SK-N-SH (cell line): ENCODE results near the gene SOBP. TPM values are rescaled to one million over a fixed set of nuclear protein-coding genes. Genes with fewer than 3 reads are reported as not detected.

Experiments used
- CTCF ChIA-PET: fragments of 300-600, 350-600 bp; formaldehyde crosslinking; extraction: SDS; loops from one replicate; lab custom pipeline; 2021; lab: Yijun Ruan, JAX
- POLR2A ChIA-PET: fragments of 350-600 bp; sonication (Branson Sonifier 250); formaldehyde crosslinking; extraction: SDS; loops from one replicate; lab custom pipeline; 2020; ENCODE audit warnings: antibody characterized with exemption, inconsistent platforms; lab: Yijun Ruan, JAX
- DNase-seq: peaks from one replicate; pipeline ENCODE4 v3.0.0; 2012
- H2AFZ ChIP-seq: fragments of 200-600 bp; sonication (generic); 2 replicates; pipeline ENCODE4 v1.8.1; 2016; ENCODE audit warnings: antibody characterized with exemption, mild to moderate bottlenecking, low read depth
- H3F3A ChIP-seq: fragments of 200-600 bp; sonication (generic); replicated peaks from 2 replicates; pipeline ENCODE3; 2016; ENCODE audit warnings: antibody characterized with exemption, mild to moderate bottlenecking; ENCODE audit not compliant: insufficient read depth
- H3K27ac ChIP-seq, 2 experiments: fragments of 200-500 bp in 1 of 2; fragments of 200-600 bp in 1 of 2; sonication (Bioruptor generic) in 1 of 2; sonication (generic), shearing (Covaris generic) in 1 of 2; 2 replicates each; pipeline versions ENCODE4 v1.5.1 to v1.6.1; 2014 to 2016; ENCODE audit warnings: low read depth in 2 of 2, inconsistent platforms in 1 of 2, low read length in 1 of 2, mild to moderate bottlenecking in 1 of 2, mixed read lengths in 1 of 2
- H3K27me3 ChIP-seq: fragments of 200-600 bp; sonication (generic), shearing (Covaris generic); 2 replicates; pipeline ENCODE4 v1.6.1; 2016; ENCODE audit warnings: mixed run types; ENCODE audit not compliant: insufficient read depth
- H3K36me3 ChIP-seq, 2 experiments: fragments of 200-500 bp in 1 of 2; fragments of 200-600 bp in 1 of 2; sonication (Bioruptor generic) in 1 of 2; sonication (generic) in 1 of 2; replicated peaks in 1 of 2; 2 replicates each; pipeline versions ENCODE3 to v1.5.1; 2014 to 2016; ENCODE audit warnings: low read length in 1 of 2, mild to moderate bottlenecking in 1 of 2; ENCODE audit not compliant: insufficient read depth in 2 of 2, control insufficient read depth in 1 of 2
- H3K4me1 ChIP-seq, 2 experiments: fragments of 200-500 bp in 1 of 2; fragments of 200-600 bp in 1 of 2; sonication (Bioruptor generic) in 1 of 2; sonication (generic), shearing (Covaris generic) in 1 of 2; 2 replicates each; pipeline versions ENCODE4 v1.5.1 to v1.6.1; 2014 to 2016; ENCODE audit warnings: low read depth in 1 of 2, low read length in 1 of 2, mixed run types in 1 of 2; ENCODE audit not compliant: insufficient read depth in 2 of 2, control insufficient read depth in 1 of 2
- H3K4me2 ChIP-seq: fragments of 200-600 bp; sonication (generic), shearing (Covaris generic); 2 replicates; pipeline ENCODE4 v1.6.1; 2017; ENCODE audit warnings: mixed run types
- H3K4me3 ChIP-seq, 2 experiments: fragments of 200-500 bp in 1 of 2; fragments of 200-600 bp in 1 of 2; sonication (Bioruptor generic) in 1 of 2; sonication (generic), shearing (Covaris generic) in 1 of 2; 2 replicates each; pipeline versions ENCODE4 v1.5.1 to v1.8.1; 2014 to 2016; ENCODE audit warnings: low read depth in 2 of 2, inconsistent platforms in 1 of 2, low read length in 1 of 2, mild to moderate bottlenecking in 1 of 2, mixed read lengths in 1 of 2, moderate library complexity in 1 of 2
- H3K79me2 ChIP-seq: fragments of 200-600 bp; sonication (generic); 2 replicates; pipeline ENCODE4 v1.8.1; 2017; ENCODE audit warnings: mild to moderate bottlenecking; ENCODE audit not compliant: insufficient read depth
- H3K9ac ChIP-seq: fragments of 200-600 bp; sonication (generic); 2 replicates; pipeline ENCODE4 v1.6.1; 2017; ENCODE audit warnings: mixed run types
- H3K9me2 ChIP-seq: fragments of 200-600 bp; sonication (generic); 2 replicates; pipeline ENCODE4 v1.6.1; 2017; ENCODE audit warnings: mixed run types
- H3K9me3 ChIP-seq: fragments of 200-600 bp; sonication (generic); 2 replicates; pipeline ENCODE4 v1.6.1; 2017; ENCODE audit warnings: mixed run types, mild to moderate bottlenecking, moderate library complexity
- H4K20me1 ChIP-seq: fragments of 200-600 bp; sonication (generic); 2 replicates; pipeline ENCODE4 v1.6.1; 2017; ENCODE audit warnings: mild to moderate bottlenecking, mixed run types; ENCODE audit not compliant: insufficient read depth
- CHD2 ChIP-seq: fragments of 150-350 bp; IDR thresholded peaks from 2 replicates; pipeline ENCODE4 v1.6.1; 2018; ENCODE audit warnings: low read length; ENCODE audit not compliant: partially characterized antibody
- ELF1 ChIP-seq: IDR thresholded peaks from 2 replicates; pipeline ENCODE4 v1.4.0; 2012
- EP300 ChIP-seq, 2 experiments: IDR thresholded peaks; 2 replicates each; pipeline versions ENCODE4 v1.4.0 to v1.6.1; 2012; ENCODE audit warnings: borderline replicate concordance in 1 of 2, low read depth in 1 of 2, low read length in 1 of 2
- EZH2phosphoT487 ChIP-seq: fragments of 200-600 bp; sonication (generic); IDR thresholded peaks from 2 replicates; pipeline ENCODE4 v1.6.1; 2017; ENCODE audit warnings: low read depth, mixed run types, mild to moderate bottlenecking, antibody characterized with exemption, moderate library complexity, borderline replicate concordance
- FOXJ3 ChIP-seq: sonication (generic); formaldehyde crosslinking; IDR thresholded peaks from 2 replicates; pipeline ENCODE4 v1.5.1; 2020; ENCODE audit warnings: mild to moderate bottlenecking, missing genetic modification reagents
- GABPA ChIP-seq: IDR thresholded peaks from 2 replicates; pipeline ENCODE4 v1.4.0; 2012; ENCODE audit warnings: low read depth, mild to moderate bottlenecking
- GATA2 ChIP-seq: sonication (generic); formaldehyde crosslinking; IDR thresholded peaks from 2 replicates; pipeline ENCODE4 v1.5.0; 2020; ENCODE audit warnings: mild to moderate bottlenecking, missing genetic modification reagents
- JUND ChIP-seq: IDR thresholded peaks from 2 replicates; pipeline ENCODE4 v1.4.0; 2012
- MXI1 ChIP-seq: IDR thresholded peaks from 2 replicates; pipeline ENCODE4 v1.6.1; 2012; ENCODE audit warnings: mild to moderate bottlenecking, low read depth, low read length, improper control_type of control experiment
- NFIC ChIP-seq: IDR thresholded peaks from 2 replicates; pipeline ENCODE4 v1.4.0; 2012; ENCODE audit warnings: borderline replicate concordance
- POLR2AphosphoS5 ChIP-seq: IDR thresholded peaks from 2 replicates; pipeline ENCODE4 v1.6.1; 2012; ENCODE audit warnings: low read depth, low read length
- RAD21 ChIP-seq: IDR thresholded peaks from 2 replicates; pipeline ENCODE4 v1.6.1; 2012; ENCODE audit warnings: mild to moderate bottlenecking, low read length
- RCOR1 ChIP-seq: fragments of 150-350 bp; IDR thresholded peaks from 2 replicates; pipeline ENCODE4 v1.6.1; 2017; ENCODE audit warnings: antibody characterized with exemption, low read length
- RFX5 ChIP-seq: IDR thresholded peaks from 2 replicates; pipeline ENCODE4 v1.6.1; 2012; ENCODE audit warnings: mild to moderate bottlenecking, improper control_type of control experiment, low read length
- SMC3 ChIP-seq: IDR thresholded peaks from 2 replicates; pipeline ENCODE4 v1.6.1; 2012; ENCODE audit warnings: low read depth, low read length, improper control_type of control experiment
- TCF12 ChIP-seq: IDR thresholded peaks from 2 replicates; pipeline ENCODE4 v1.4.0; 2012
- YY1 ChIP-seq: IDR thresholded peaks from 2 replicates; pipeline ENCODE4 v1.4.0; 2012; ENCODE audit warnings: low read depth, mild to moderate bottlenecking
- ZBTB33 ChIP-seq: IDR thresholded peaks from 2 replicates; pipeline ENCODE4 v1.4.0; 2012; ENCODE audit warnings: low read depth, borderline replicate concordance
- WGBS: methylation state at CpG from one replicate; pipeline ENCODE4 v1.1.6; 2017; ENCODE audit warnings: low lambda C conversion rate; 5-methylcytosine and 5-hydroxymethylcytosine counted together
- polyA plus RNA-seq, 3 experiments: library from polyadenylated mRNA; depleted of rRNA; stranded (reverse); fragments of >200 nt; gene quantifications; 2 replicates each; pipeline ENCODE4 v1.2.3, GENCODE V29; 2012
- TF ChIP-seq, protein P1 (sequence below): IDR thresholded peaks from 2 replicates; pipeline ENCODE4; 2012
- TF ChIP-seq, protein P2 (sequence below): IDR thresholded peaks from 2 replicates; pipeline ENCODE4 v1.6.1; 2012; ENCODE audit warnings: mild to moderate bottlenecking, low read depth, low read length, moderate library complexity

The SOBP gene
- polyA plus RNA-seq, 1 of the 3 experiments (the other 2 are of a cell fraction): 0.61 TPM

GRCh38 chr6:107657373-107657754 lies 167.4 kb downstream of the SOBP start:
- H3K9me2 ChIP-seq: no peaks in the 10 kb centered on the region
- H3K79me2 ChIP-seq: no peaks in the 10 kb centered on the region
- DNase-seq: no peak
- peak overlapping the region; percentile 82 for H3K4me2 ChIP-seq
- H3K4me3 ChIP-seq: peak overlapping the region in 1 of 2 experiments; percentile 55; a peak in 2 of 4 replicates
- H4K20me1 ChIP-seq: no peaks in the 10 kb centered on the region
- no peaks in the 10 kb centered on the region for H3F3A ChIP-seq
- no peaks in the 10 kb centered on the region for H3K27me3 ChIP-seq
- 78% methylated on average over 3 of the region's 3 CpGs for WGBS
- H3K36me3 ChIP-seq: no peaks in the 10 kb centered on the region
- no peak overlapping the region for H3K9ac ChIP-seq
- H3K9me3 ChIP-seq: no peaks in the 10 kb centered on the region
- peak overlapping the region; percentile 89; the same call in 1 of the 2 replicates for H2AFZ ChIP-seq
- peak overlapping the region; percentile 24 to 78; a peak in 3 of 4 replicates for H3K27ac ChIP-seq
- ChIA-PET CTCF (interaction anchor here (0.6 to 6.2 kb wide), 16 partner anchors 10 to 577 kb away, joined by 3 to 64 read pairs (median 4); no protein-coding TSS in a partner anchor), POLR2A (interaction anchor here (0.7 to 0.9 kb wide), 3 partner anchors 26 to 102 kb away, joined by 3 read pairs; no protein-coding TSS in a partner anchor)
- peaks cover 0 to 55% of the 10 kb centered on the region in 2 experiments; a peak in 2 of 4 replicates for H3K4me1 ChIP-seq
- no peak for TF ChIP-seq TCF12
- no peak for TF ChIP-seq MXI1
- TF ChIP-seq, protein P1, sequence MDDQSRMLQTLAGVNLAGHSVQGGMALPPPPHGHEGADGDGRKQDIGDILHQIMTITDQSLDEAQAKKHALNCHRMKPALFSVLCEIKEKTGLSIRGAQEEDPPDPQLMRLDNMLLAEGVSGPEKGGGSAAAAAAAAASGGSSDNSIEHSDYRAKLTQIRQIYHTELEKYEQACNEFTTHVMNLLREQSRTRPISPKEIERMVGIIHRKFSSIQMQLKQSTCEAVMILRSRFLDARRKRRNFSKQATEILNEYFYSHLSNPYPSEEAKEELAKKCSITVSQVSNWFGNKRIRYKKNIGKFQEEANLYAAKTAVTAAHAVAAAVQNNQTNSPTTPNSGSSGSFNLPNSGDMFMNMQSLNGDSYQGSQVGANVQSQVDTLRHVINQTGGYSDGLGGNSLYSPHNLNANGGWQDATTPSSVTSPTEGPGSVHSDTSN: no peak
- TF ChIP-seq EP300 (IDR thresholded peaks at IDR 0.05; ENCODE audit: borderline replicate concordance in 1 of 2, low read depth in 1 of 2, low read length in 1 of 2): no peak
- no peak for TF ChIP-seq GATA2
- no peak for TF ChIP-seq ZBTB33
- TF ChIP-seq RAD21: no peak
- TF ChIP-seq, protein P2, sequence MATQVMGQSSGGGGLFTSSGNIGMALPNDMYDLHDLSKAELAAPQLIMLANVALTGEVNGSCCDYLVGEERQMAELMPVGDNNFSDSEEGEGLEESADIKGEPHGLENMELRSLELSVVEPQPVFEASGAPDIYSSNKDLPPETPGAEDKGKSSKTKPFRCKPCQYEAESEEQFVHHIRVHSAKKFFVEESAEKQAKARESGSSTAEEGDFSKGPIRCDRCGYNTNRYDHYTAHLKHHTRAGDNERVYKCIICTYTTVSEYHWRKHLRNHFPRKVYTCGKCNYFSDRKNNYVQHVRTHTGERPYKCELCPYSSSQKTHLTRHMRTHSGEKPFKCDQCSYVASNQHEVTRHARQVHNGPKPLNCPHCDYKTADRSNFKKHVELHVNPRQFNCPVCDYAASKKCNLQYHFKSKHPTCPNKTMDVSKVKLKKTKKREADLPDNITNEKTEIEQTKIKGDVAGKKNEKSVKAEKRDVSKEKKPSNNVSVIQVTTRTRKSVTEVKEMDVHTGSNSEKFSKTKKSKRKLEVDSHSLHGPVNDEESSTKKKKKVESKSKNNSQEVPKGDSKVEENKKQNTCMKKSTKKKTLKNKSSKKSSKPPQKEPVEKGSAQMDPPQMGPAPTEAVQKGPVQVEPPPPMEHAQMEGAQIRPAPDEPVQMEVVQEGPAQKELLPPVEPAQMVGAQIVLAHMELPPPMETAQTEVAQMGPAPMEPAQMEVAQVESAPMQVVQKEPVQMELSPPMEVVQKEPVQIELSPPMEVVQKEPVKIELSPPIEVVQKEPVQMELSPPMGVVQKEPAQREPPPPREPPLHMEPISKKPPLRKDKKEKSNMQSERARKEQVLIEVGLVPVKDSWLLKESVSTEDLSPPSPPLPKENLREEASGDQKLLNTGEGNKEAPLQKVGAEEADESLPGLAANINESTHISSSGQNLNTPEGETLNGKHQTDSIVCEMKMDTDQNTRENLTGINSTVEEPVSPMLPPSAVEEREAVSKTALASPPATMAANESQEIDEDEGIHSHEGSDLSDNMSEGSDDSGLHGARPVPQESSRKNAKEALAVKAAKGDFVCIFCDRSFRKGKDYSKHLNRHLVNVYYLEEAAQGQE: no peak
- no peak for TF ChIP-seq EZH2phosphoT487
- TF ChIP-seq ELF1: no peak
- no peak for TF ChIP-seq RCOR1
- no peak for TF ChIP-seq GABPA
- no peak for TF ChIP-seq FOXJ3 (CRISPR knock-in tag)
- no peak for TF ChIP-seq SMC3
- TF ChIP-seq POLR2AphosphoS5: no peak
- TF ChIP-seq RFX5: no peak
- no peak for TF ChIP-seq NFIC
- TF ChIP-seq YY1: no peak
- TF ChIP-seq JUND: no peak
- TF ChIP-seq CHD2: no peak
